Ovary (tissue), 3 donors: ENCODE results near the gene DLG1.

Experiments used
- CTCF ChIP-seq, 3 donors: fragments of 450-650 bp in 2 of 3; fragments of 200-600 bp in 1 of 3; IDR thresholded peaks; one replicate each; pipeline versions ENCODE4 v1.5.1 to v1.8.0; 2016 to 2022; ENCODE audit warnings: antibody characterized with exemption in 3 of 3, mild to moderate bottlenecking in 1 of 3
- EP300 ChIP-seq: sonication (generic); formaldehyde crosslinking; IDR thresholded peaks from one replicate; pipeline ENCODE4 v1.6.1; 2017; ENCODE audit warnings: antibody characterized with exemption
- donor health status: DM: no; HTN: no; CAD: no.

GRCh38 chr3:197117114-197117513 is 181.3 kb downstream of the DLG1 start:
- TF ChIP-seq CTCF (IDR thresholded peaks at IDR 0.05) (no peak), EP300 (no peak)
